Esophagus muscularis mucosa (tissue), 4 donors: ENCODE measurements around the gene MYO9B. TPM values are rescaled to one million over a fixed set of nuclear protein-coding genes. Genes with fewer than 3 reads are reported as not detected.

Experiments
- DNase-seq: peaks from one replicate; pipeline ENCODE4 v3.0.0-alpha.2; 2017; ENCODE audit errors: extremely low spot score
- H3K27ac ChIP-seq, 4 donors: fragments of 200-600 bp; sonication (generic); replicated peaks in 1 of 4; 1 replicate in 3 of 4; 2 replicates in 1 of 4; pipeline ENCODE4 v1.5.1; 2016 to 2019; ENCODE audit warnings: mild to moderate bottlenecking in 1 of 4
- H3K27me3 ChIP-seq, 4 donors: fragments of 200-600 bp; sonication (generic); one replicate each; pipeline versions ENCODE4 v1.5.1 to v1.6.0; 2016 to 2019
- H3K36me3 ChIP-seq, 4 donors: fragments of 200-600 bp; sonication (generic); one replicate each; pipeline ENCODE4 v1.5.1; 2016 to 2019
- H3K4me1 ChIP-seq, 4 donors: fragments of 200-600 bp; sonication (generic); one replicate each; pipeline ENCODE4 v1.5.1; 2016 to 2019
- H3K4me3 ChIP-seq, 4 donors: fragments of 200-600 bp; sonication (generic); 1 replicate in 2 of 4; 2 replicates in 2 of 4; pipeline ENCODE4 v1.5.1; 2016 to 2019; ENCODE audit warnings: mild to moderate bottlenecking in 4 of 4, moderate library complexity in 1 of 4
- H3K9me3 ChIP-seq, 4 donors: fragments of 200-600 bp; sonication (generic); 1 replicate in 3 of 4; 2 replicates in 1 of 4; pipeline ENCODE4 v1.5.1; 2016 to 2019
- EP300 ChIP-seq: sonication (generic); formaldehyde crosslinking; IDR thresholded peaks from one replicate; pipeline ENCODE4 v1.6.1; 2017; ENCODE audit warnings: antibody characterized with exemption
- POLR2A ChIP-seq: fragments of 450-650 bp; IDR thresholded peaks from one replicate; pipeline ENCODE4 v1.6.1; 2017; ENCODE audit warnings: antibody characterized with exemption, moderate library complexity, mild to moderate bottlenecking, low read depth
- POLR2AphosphoS5 ChIP-seq, 2 donors: sonication (generic); formaldehyde crosslinking; IDR thresholded peaks; one replicate each; pipeline ENCODE4 v1.6.1; 2017; ENCODE audit warnings: antibody characterized with exemption in 2 of 2
- whole genome bisulfite sequencing: methylation state at CpG from one replicate; pipeline ENCODE4 v1.1.5; 2018; 5-methylcytosine and 5-hydroxymethylcytosine counted together
- intact Hi-C: fragments of 100-400 bp; cut with DNase I; formaldehyde crosslinking; loops from one replicate; pipeline ENCODE4 v1.15.1; 2023
- total RNA-seq, 4 donors: library from RNA; depleted of rRNA; stranded (reverse); fragments of >200 nt; gene quantifications; one replicate each; pipeline versions ENCODE4 v1.1.0 to v1.2.1, GENCODE V29; 2016
- TF ChIP-seq, protein P1 (sequence below), 3 experiments: fragments of 200-600 bp in 2 of 3; fragments of 450-650 bp in 1 of 3; sonication (generic) in 2 of 3; IDR thresholded peaks; one replicate each; pipeline ENCODE4 v1.5.1; 2017 to 2019; ENCODE audit warnings: antibody characterized with exemption in 3 of 3, mild to moderate bottlenecking in 2 of 3, moderate library complexity in 1 of 3

MYO9B gene
- total RNA-seq, 4 donors from 2014 or later, result 52.6 to 73.3 (median 57.7) TPM

DNA sequence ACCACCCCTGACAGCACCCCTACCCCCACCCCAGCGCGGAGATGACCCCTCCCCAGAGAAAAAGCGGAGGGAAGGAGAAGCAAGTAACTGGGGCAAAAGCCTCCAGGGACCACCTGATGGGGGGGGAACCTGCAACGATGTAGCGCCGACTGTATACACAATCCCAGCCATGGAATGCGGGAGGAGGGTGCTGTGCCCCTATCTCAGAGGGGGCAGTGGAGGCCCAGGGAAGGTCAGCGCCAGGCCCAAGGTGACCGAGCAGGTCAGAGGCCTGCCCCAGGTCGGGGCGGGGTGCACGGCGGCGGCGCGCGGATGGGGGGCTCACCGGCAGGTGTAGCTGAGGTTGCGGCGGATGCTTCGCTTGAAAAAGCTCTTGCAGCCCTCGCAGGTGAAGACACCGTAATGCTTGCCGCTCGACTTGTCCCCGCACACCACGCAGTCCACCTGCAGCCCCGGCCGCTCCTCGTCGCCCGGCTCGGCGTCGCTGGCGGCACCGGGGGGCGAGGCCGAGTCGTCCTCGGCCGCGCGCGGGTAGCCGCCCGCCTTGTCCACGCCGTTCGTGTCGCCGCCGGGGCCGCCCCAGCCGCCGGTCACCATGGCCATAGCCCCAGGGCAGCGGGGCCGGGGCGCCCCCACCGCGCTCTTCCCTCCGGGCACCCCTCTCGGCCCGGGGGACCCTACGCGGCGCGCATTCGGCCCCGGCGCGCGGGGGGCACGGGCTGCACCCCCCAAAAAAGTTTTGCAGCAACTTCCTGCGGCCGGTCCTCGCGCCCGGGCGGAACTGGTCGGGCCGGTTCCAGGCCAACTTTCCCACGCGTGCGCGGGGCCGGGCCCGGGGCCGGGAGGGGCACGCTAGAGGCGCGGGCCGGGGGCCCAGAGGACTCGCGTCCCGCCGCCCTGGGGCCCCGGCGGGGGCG lies 169.3 kb downstream of the MYO9B start:
- peak overlapping the region; percentile 76 to 97 (median 90) for H3K4me3 ChIP-seq
- no peaks in the 10 kb centered on the region for H3K9me3 ChIP-seq
- H3K4me1 ChIP-seq, result peaks cover 37 to 67% (median 53%) of the 10 kb centered on the region in 4 donors
- TF ChIP-seq EP300, result no peak
- TF ChIP-seq POLR2AphosphoS5 (IDR thresholded peaks at IDR 0.05), result no peak
- TF ChIP-seq, protein P1, sequence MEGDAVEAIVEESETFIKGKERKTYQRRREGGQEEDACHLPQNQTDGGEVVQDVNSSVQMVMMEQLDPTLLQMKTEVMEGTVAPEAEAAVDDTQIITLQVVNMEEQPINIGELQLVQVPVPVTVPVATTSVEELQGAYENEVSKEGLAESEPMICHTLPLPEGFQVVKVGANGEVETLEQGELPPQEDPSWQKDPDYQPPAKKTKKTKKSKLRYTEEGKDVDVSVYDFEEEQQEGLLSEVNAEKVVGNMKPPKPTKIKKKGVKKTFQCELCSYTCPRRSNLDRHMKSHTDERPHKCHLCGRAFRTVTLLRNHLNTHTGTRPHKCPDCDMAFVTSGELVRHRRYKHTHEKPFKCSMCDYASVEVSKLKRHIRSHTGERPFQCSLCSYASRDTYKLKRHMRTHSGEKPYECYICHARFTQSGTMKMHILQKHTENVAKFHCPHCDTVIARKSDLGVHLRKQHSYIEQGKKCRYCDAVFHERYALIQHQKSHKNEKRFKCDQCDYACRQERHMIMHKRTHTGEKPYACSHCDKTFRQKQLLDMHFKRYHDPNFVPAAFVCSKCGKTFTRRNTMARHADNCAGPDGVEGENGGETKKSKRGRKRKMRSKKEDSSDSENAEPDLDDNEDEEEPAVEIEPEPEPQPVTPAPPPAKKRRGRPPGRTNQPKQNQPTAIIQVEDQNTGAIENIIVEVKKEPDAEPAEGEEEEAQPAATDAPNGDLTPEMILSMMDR (IDR thresholded peaks at IDR 0.05), result no peak
- TF ChIP-seq POLR2A, result no peak
- no peak for DNase-seq
- H3K36me3 ChIP-seq, result peaks cover 0 to 11% (median 8%) of the 10 kb centered on the region in 4 donors
- intact Hi-C loops, result no loop called here
- H3K27me3 ChIP-seq, result no peaks in the 10 kb centered on the region
- 3% methylated on average over 14 of the region's 100 CpGs for WGBS
- H3K27ac ChIP-seq, result peak overlapping the region; percentile 82 to 90 (median 87)

DNA sequence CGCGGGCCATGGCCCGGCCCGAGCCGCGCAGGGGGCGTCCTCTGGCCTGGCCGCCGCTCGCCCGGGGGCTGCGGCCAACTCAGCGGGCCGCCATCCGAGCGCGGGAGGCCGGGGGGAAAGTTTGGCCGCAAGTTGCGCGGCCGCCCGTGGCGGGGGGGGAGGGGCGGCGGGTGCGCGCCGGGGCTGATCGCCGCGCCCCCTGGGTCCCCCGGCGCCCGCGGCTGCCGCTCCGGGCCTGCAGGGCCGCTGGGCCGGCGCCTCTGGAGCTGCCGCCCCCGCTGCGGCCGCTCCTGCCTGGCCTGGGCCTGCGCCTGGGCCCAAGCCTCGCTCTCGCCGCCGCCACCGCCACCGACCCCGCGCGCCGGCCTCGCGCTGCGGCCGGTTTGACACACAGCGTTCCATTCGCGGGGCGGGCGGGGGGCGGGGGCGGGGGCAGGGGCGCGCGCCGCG lies 170.0 kb downstream of the MYO9B start, which contains the start of gene NR2F6:
NR2F6 (minus strand) TSS at position 385 of the 450 bp plus-strand sequence. CDS start 699 bp downstream, outside the sequence.
- intact Hi-C loops, result no loop called here

DNA sequence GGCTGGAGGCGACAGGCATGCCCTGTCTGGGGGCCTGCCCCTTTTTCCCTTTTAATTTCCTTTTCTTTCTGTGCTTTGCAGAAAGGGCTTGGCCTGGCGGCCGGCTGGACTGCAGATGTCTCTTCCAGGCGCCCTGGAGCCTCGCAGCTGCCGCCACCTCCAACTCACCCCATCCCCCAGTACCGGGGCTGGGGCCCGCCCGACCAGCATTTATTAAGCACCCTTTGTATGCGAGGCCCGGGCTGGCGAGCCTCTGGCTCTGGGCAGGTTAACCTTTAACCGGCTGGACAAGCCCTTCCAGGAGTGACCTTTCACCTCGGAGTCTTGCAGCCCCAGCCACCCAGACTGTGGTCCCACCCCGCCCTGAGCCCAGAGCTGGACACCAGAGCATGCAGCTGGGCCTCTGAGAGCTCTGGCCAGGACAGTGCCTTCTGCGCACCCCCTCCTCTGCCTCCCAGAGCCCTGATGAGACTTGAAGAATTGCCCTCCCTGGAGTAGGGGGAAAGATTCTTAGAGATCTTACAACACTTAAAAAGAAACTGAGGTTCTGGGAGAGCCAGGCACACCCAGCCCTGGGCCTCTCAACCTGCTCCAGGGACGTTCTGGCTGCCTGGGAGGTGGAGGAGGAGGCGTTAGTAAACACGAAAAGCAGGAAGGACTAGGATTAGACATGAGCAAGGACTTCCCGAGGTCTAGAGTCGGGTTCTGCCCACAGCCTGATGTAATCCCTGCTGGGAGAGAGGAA lies 171.3 kb downstream of the MYO9B start:
- H3K4me1 ChIP-seq, result peaks cover 28 to 50% (median 40%) of the 10 kb centered on the region in 4 donors
- H3K27me3 ChIP-seq, result no peaks in the 10 kb centered on the region
- peaks cover 0 to 13% (median 2%) of the 10 kb centered on the region in 4 donors for H3K36me3 ChIP-seq
- H3K27ac ChIP-seq, result peak overlapping the region; percentile 85 to 90 (median 87)
- intact Hi-C loops, result no loop called here
- no peaks in the 10 kb centered on the region for H3K9me3 ChIP-seq
- no peak for DNase-seq
- no peak for TF ChIP-seq POLR2AphosphoS5 (IDR thresholded peaks at IDR 0.05)
- no peak for TF ChIP-seq EP300
- TF ChIP-seq POLR2A, result no peak
- TF ChIP-seq, protein P1 (IDR thresholded peaks at IDR 0.05), result no peak
- WGBS, result 19% methylated on average over 14 of the region's 21 CpGs
- H3K4me3 ChIP-seq, result peak overlapping the region; percentile 76 to 97 (median 90)

More for the DNA sequence above, 170.0 kb downstream of the MYO9B start, which contains the start of gene NR2F6:
- Histone ChIP-seq H3K9me3 (no peaks in the 10 kb centered on the region), H3K27me3 (no peaks in the 10 kb centered on the region), H3K27ac (peak within 1 kb of the TSS; percentile 85 to 90 (median 87)), H3K4me1 (peaks cover 37 to 62% (median 51%) of the 10 kb centered on the region in 4 donors), H3K36me3 (peaks cover 0 to 7% (median 3%) of the 10 kb centered on the region in 4 donors), H3K4me3 (peak within 1 kb of the TSS; percentile 76 to 97 (median 90))
- TF ChIP-seq POLR2AphosphoS5 (IDR thresholded peaks at IDR 0.05) (peak in 1 of 2 donors; percentile 76), POLR2A (no peak), EP300 (no peak)
- TF ChIP-seq, protein P1 (IDR thresholded peaks at IDR 0.05), result no peak
- WGBS, result 0% methylated on average over 3 of the region's 72 CpGs
- no peak for DNase-seq

DNA sequence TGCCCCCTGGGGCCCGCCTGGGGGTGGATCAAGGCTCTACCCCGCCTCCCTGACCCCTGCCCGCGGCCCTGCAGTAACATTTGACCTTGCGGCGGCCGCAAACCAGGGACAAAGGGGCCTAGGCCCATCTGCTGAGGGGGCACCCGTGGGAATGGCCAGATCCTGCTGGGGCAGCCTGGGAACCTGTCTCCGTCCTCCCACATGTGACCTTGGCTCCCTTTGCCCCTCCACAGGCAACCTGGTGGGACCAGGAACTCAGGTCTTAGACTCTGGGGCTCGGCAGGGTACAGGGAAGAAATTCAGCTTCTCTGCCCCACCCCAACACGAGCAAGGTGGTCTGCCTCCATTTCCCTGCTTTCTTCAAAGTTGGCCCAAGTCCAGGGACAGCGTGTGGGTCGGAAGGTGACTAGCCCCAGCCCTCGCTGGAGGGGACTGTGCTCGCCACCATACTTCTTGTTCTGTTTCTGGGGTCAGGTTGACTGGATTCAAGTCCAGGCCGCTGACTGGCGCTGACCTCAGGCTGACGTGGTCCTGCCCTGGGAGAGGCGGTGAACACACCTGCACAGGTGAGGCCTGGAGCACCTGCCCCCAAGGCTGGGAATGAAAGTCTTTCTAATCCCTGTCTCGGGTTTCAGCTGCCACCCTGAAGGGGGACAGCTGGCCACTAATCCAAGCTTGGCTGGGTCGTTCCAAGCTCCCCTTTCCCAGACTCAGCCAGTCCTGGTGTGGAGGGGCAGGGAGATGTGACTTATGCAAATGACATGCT lies 172.6 kb downstream of the MYO9B start:
- WGBS, result 76% methylated on average over 13 of the region's 21 CpGs
- Histone ChIP-seq H3K9me3 (no peaks in the 10 kb centered on the region), H3K4me3 (no peak overlapping the region), H3K27me3 (no peaks in the 10 kb centered on the region), H3K27ac (peak overlapping the region in 1 of 4 donors; percentile 14), H3K36me3 (peaks cover 0 to 19% (median 2%) of the 10 kb centered on the region in 4 donors), H3K4me1 (peaks cover 15 to 36% (median 27%) of the 10 kb centered on the region in 4 donors)
- TF ChIP-seq EP300, result no peak
- no peak for TF ChIP-seq POLR2AphosphoS5 (IDR thresholded peaks at IDR 0.05)
- TF ChIP-seq, protein P1 (IDR thresholded peaks at IDR 0.05), result no peak
- no peak for TF ChIP-seq POLR2A
- DNase-seq, result no peak
- intact Hi-C loops, result no loop called here
